Esophagus squamous epithelium (tissue), 4 donors: ENCODE data around the gene FRMD4A.

Experiments
- CTCF ChIP-seq, 6 experiments: fragments of 450-650 bp in 4 of 6; fragments of 200-600 bp in 2 of 6; sonication (generic) in 2 of 6; IDR thresholded peaks; one replicate each; pipeline ENCODE4 v1.5.1; 2016 to 2019; ENCODE audit warnings: antibody characterized with exemption in 6 of 6, mild to moderate bottlenecking in 4 of 6, moderate library complexity in 4 of 6
- POLR2A ChIP-seq, 4 donors: fragments of 450-650 bp; IDR thresholded peaks; one replicate each; pipeline ENCODE4 v1.6.1; 2017; ENCODE audit warnings: antibody characterized with exemption in 4 of 4, mild to moderate bottlenecking in 4 of 4, moderate library complexity in 3 of 4

- TF ChIP-seq CTCF (IDR thresholded peaks at IDR 0.05) (no peak), POLR2A (IDR thresholded peaks at IDR 0.05) (no peak)
These were observed 201.0 kb downstream of the FRMD4A start for GRCh38 chr10:14129770-14130169.
